ENCODE measurements around the gene FHIT.

Gene FHIT

DNA sequence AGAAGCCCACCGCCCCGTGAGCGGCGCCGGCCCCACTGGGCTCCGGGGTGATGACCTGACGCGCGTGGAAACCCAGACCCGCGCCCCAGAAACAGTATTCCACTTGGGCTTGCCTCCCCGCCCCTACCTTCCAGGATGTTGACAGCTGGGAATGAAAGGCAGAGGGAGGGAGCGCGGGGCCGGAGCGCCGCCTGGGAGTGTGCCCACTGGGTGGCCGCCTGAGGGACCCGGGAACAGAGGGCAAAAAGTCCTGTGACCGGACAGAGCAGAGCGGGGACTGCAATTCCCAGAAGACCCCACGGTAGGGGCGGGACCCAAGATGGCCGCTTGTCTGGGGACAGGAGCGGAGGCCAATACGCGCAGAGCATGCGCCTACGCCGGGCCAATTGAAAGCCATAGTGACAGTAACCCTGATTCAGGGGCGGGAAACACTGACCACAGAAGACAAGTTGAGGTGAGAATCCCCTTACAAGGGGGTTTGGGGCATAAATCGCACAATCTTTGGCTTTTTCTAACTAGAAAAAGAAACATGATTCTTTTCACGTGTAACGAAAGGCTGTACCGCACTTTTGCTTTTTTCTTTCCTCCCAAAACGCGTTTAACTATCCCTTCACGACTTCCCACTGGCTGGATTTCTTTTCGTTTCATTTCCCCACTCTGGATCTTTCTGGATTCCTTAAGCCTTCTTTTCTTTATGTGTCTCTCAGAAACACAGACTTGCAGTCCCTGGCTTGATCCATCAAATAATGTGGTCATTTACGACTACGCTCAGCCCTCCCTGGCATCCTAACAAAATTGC lies at the start of gene FHIT:
FHIT (minus strand) TSS at position 279 of the 799 bp plus-strand sequence.
- DNase-seq (ENCODE audit: low spot score): peak; percentile 97

DNA sequence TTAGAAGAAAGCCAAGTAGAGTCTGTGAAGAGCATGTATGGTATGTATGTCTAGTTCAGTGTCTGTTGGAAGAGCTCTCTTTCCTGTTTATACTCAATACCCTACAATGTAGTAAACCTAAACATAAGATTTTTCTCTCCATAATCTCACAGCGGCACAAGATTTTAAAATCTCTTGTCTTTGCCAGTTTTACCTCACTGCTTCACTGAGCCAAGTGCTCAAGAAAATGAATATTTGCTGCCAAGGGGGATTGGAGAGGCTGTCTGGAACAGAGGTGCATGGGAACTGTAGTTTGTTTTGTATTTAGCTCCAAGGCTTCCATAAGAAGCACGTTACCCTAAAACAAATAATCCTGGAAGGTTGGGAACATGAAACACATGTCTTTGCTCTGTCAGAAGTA lies 49.5 kb upstream of the FHIT start:
- DNase-seq (ENCODE audit: low spot score): no peak

DNA sequence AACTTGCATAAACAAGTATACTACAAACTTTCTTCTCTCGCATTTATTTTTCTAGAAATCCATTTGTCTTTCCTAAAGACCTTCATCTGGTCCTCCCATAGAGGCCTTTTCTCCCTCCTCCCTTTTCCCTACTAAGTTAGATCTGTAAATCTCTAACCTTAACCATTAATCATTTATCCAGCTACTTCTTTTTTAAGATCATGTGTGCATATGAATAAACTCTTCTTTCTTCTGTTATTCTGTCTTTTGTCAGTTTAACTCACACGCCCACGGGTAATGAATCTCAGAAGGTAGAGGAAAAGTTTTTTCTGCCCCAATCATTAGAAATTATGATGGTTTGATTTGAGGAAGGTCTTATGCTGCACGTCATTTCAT lies 48.7 kb upstream of the FHIT start:
- no peak for DNase-seq (ENCODE audit: low spot score)

DNA sequence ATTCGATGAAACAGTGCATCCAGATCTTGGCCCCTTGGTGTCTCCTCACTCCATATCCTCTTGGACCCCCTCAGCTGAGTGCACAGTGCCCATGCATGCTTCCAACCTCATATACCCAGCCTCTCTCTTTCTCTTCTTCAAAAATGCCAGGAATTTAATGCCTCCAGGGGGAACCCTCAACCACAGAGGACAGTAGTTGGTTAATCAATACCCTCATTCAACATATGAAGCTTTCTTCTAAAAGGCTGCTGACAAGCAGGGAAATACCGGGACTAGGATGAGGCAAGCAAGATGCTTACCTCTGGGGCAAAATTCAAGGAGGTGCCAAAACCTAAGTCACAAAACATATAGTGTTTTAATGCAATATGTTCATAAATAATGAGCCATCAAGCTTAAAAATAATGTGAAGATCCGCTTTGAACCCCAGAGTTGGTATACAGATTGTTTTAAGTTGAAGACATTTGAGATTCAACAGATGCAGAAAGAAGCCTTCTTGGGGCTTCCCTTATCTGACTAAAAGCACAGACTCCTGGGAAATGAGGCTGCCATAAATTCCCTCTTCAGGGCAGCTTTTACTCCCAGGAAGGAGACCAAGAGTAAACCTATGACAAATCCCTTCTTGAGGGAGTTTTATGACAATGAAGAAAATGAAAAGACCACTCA lies 48.2 kb upstream of the FHIT start:
- no peak for DNase-seq (ENCODE audit: low spot score)

DNA sequence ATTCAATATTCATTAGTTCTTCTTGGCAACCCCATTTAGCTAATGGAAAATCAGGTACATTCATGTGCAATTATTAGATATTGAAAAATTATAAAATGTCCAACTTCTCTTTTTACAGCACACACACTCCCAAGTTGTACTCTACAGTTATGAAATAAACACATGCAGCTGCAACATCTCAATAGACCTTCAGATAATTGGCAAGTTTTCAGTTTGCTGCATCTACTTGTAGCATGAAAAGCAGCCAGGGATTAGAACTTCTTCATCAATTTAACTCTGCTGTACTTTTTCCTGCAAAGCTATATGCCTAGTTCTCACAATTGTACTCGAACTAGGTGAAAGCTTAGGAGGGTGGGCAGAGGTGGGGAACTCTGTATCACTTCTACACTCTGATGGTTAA lies 46.6 kb upstream of the FHIT start:
- no peak for DNase-seq (ENCODE audit: low spot score)

DNA sequence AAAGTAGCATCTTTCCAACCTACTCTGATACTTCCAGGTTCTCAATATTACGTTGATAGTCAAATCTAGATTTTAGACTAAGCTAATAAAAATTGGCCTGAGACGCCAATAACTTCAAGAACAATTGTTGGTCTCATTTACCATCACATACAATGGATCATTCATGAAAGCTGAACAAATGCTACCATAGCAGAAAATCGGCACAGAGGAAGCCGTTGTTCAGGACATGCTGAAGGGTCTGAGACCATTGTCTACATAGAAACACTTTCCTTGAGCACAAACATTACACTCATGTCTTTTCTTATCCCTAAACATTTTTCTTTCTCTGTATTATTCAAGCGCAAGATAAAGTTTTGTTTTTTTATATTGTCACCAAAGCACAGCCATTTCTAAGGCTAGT lies 37.2 kb upstream of the FHIT start:
- DNase-seq (ENCODE audit: low spot score): no peak

DNA sequence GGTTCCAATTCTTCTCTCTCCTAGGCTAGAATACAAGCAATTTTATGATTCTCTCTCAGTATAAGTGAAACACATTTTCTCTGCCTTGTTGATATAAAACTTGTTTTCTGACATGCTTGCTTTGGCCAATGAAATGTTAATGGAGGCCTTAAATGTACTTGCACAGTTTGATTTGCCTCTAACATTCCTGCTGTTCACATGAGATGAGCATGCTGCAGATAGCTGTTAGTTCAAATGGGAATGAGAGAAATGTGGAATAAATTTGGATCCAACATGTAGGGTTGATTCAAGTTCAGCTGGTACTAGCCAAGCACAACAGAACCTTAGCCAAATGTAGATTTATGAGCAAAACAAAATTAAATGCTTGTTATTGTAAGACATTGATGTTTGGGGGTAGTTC lies 32.6 kb upstream of the FHIT start:
- DNase-seq (ENCODE audit: low spot score): no peak

DNA sequence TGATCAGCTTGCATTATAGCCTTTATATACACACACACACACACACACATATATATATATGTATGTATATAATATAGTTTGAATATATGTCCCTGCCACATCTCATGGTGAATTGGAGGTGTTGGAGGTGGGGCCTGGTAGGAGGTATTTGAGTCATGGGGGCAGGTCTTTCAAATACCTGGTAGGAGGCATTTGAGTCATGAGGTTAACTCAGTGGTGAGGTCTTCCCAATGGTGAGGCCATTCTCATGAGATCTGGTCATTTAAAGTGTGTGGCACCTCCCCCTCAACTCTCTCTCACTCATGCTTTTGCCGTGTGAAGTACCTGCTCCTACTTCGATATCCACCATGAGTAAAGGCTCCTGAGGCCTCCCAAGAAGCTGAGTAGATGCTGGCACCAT lies 27.5 kb upstream of the FHIT start:
- no peak for DNase-seq (ENCODE audit: low spot score)

DNA sequence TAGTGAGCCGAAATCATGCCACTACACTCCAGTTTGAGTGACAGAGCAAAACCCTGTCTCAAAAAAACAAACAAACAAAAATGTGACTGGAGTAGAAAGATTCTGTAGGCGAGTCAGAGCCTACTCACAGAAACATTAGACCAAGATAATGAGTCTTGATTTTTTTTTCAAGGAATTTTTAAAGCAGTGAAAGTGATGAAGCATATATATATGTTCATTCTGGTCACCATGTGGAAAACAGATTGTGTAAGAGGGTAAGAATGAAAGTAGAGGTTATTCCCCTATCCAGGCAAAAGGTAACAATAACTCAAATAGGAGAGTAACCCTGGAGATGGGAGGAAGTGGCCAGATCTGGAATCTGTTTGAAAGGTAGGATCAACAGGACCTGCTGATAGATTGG lies 26.2 kb upstream of the FHIT start:
- DNase-seq (ENCODE audit: low spot score): no peak

DNA sequence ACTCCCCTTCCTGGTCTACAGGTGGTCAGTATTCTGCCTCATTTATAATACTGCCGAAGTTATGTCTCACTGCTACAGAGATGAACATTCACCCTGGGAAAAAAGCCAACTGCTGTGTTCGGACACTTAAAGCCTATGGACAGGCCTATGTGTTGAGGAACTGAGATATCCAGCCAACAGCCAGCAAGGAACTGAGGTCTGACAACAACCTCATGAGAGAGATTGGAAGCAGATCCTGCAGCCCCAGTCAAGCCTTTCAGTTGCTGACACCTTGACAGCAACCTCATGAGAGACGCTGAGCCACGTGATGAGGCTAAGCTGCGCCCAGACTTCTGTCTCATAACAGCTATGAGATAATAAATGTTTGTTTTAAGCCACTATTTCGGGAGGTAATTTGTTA lies 18.2 kb upstream of the FHIT start:
- DNase-seq (ENCODE audit: low spot score): no peak

DNA sequence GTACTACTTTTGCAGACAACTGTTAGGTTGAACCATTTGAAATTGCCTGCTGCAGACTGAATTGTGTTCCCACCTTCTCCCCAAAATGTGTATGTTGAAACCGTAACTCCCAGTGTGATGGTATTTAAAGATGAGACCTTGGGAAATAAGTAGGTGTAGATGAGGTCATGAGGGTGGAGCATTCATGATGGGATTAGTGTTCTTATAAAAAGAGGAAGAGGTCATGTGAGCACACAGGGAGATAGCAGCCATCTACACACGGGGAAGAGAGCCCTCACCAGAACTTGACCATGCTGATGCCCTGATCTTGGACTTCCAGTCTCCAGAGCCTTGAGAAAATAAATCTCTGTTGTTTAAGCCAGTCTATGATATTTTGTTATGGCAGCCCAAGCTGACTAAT lies 17.4 kb upstream of the FHIT start:
- no peak for DNase-seq (ENCODE audit: low spot score)

DNA sequence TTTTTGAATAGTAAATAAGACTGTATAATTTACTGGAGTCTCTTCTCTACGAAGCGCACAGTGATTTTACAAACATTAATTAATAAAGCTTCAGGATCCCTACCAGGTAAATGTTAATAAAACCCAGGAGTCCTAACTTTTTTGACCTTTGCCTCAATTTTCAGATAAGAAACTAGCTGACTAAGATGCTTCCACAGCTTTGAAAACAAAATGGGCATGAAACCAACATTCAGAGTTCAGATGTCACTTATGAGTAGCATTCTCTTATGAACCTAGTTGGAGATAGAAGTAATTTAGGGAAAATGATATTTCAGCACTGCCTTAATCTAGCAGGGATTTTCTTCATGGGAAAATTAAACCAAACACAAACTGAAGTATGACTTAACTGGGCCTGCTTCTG lies 13.0 kb upstream of the FHIT start:
- DNase-seq (ENCODE audit: low spot score): no peak

DNA sequence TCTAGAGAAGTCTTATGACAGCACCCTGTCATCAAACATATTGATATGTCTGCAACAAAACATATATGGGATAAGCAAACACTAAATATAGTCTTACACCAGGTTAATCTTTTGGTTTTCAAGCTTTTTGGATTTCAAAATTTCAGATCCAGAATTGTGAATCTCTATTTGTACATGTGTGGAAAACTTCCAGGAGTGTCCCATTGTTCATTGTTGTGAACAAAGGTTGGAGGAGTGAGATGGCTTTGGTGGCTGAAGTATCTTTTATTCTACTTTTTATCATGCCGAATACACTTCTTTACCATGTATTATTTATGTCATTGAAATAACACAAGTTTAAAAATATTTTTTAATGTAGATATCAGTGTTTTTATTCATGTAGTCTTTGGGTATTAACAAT lies 5.9 kb upstream of the FHIT start:
- DNase-seq (ENCODE audit: low spot score): no peak

DNA sequence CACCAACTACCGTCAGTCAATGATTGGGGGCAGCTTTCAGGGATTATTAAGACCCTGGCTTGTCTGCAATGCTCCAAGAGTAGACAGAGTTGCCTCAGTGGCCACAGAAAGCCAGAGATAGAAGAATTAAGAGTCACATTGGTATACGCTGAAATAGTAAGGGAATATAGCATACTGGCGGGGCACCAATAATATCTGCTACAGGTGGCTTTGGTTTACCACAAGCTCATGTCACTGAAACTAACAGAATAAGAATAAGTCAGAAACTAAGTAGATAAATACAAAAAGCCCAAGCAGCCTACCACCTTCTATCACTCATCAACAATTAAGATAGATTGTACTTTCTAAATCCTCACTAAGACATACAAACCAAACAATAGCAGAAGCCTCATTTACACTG lies 2.5 kb upstream of the FHIT start:
- DNase-seq (ENCODE audit: low spot score): no peak

DNA sequence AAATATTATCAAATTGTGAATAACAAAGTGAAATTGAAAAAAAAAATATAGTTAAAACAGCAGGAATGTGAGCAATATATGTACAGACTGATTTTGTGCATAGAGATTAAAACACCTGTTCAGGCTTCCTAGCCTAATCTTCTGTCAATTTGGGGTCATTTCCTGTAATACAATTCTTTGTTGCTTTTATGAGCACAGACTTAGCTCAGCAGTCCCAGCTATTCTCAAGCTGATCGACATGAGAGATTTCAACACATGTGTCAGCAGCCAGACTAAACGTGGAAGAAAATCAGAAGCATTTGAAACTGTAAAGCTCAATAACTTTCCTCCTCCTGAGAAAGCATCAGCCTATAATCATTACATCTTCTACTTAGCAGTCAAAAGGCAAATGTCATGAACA lies 1.6 kb upstream of the FHIT start:
- DNase-seq (ENCODE audit: low spot score): no peak

DNA sequence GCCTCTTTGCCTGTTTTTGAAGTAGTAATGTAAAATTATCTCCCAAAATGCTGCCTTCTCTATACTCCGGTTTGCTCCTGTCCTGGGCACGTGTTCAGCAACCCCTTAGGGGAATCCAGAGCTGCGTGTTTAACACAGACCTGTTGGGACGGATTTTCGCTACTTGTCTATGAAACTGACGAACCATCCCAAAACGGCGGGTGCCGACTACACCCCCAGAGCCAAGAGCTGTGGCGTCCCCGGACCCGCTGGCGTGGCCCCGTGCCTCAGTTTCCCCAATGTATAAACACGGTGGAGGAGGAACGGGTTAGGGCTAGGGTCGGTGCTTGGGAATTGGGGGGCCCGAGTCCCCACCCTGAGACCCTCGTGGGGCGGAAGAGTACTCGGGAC lies 473 bp downstream of the FHIT start:
- peak; percentile 11 for DNase-seq (ENCODE audit: low spot score)

DNA sequence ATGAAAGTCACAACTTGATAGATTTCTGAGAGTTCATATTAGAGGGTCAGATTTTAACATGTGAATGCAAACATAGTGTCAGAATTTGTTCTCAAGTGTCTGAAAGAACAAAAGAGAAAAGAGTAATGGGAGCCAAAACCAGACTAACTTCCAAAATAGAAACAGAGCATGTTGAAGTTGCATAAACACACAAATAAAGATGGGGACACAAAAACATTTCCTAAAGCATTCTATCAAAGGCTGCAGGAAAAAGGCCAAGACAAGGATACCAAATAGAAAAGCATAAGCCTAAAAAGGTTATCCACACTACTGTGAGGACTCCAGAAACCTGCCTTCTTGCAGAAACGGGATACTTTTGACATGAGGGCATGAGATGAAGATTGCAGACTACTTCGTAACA lies 2.8 kb downstream of the FHIT start:
- DNase-seq (ENCODE audit: low spot score): no peak

DNA sequence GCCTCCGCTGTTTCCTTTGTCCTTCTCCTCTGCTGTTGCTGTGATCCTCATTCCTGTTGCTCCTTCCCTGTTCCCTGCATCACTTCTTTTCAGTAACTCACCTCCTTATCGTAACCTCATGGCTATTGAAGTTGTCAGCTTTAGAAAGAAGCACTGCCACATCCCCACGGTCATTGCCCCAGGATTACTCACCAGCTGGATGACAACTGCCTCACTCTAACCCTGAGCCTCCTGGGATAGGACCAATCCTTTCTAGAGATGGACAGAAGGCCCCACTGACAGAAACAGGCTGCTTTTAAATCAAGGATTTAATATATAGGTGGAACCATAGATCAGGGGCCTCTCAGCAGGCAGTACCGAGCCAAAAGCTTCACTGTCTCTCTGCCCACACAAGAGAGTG lies 4.1 kb downstream of the FHIT start:
- DNase-seq (ENCODE audit: low spot score): no peak

DNA sequence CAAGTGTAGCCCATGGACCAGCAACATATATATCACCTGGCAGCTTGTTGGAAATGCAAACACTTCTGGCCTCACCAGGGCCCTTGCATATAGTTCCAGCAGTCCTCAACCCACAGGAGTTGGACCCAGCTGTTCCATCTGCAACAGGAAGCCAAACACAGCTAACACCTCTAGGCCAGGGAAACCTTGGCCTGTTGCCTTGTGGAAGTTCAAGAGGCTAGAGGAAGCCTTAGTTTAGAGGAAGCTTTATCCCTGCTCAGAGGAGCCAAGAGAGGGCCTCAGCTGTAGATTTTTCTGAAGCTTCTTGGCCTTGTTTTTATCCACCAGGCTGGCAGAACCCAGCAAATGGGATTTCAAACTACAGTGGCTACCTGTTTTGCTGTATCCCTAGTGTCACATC lies 11.4 kb downstream of the FHIT start:
- no peak for DNase-seq (ENCODE audit: low spot score)

DNA sequence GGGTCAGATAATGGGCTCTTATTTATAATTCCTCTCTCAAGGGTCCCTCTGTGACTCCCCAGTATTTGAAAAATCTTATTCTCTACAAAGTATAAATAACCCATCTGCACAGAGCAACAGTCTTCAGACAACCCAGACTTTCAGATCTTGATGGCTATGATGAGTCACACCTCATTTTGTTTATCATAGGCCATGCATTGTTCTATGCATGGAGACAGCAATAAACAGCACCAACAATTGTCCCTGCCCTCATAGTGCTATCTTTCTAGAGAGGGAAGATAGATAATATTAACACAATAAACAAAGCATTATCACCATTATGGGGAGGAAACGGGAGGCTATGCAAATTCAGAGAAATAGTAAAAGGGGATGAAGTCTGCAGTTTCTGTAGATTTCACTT lies 13.4 kb downstream of the FHIT start:
- DNase-seq (ENCODE audit: low spot score): no peak

DNA sequence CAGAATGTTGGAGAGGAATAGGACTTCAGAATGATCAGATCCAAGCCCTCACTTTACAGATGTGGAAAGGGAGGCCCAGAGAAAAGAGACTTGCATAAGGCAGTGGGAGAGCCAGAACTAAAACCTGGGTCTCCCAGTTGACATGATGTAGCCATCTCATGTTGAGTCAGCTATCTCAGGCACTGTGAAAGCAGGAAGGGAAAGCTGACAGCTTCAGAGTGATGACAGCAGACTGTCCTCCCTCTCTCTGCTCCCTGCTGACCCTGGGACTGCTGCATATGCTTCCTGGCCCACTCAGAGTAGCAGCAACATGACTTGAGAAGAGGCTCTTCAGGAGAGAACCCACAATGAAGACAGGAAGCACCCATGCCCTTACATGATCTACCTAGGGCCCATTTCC lies 14.7 kb downstream of the FHIT start:
- DNase-seq (ENCODE audit: low spot score): no peak

DNA sequence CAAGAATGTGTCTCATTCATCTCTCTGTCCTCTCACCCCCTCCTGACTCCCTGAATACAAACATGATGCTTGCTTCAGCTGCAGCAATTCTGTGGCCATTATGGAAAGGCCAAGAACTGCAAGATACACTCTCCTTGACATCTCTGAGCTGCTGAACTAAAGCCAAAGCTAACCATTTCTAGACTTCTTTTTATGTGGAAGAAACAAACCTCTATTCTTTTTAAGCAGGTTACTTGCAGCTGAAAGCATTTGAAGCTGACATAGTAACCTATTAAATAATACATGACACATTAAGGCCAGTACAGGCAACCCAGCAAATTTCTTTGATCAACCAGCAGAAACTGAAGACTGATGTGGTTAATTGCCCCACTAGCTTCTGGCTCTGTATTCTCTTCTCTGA lies 17.5 kb downstream of the FHIT start:
- no peak for DNase-seq (ENCODE audit: low spot score)

DNA sequence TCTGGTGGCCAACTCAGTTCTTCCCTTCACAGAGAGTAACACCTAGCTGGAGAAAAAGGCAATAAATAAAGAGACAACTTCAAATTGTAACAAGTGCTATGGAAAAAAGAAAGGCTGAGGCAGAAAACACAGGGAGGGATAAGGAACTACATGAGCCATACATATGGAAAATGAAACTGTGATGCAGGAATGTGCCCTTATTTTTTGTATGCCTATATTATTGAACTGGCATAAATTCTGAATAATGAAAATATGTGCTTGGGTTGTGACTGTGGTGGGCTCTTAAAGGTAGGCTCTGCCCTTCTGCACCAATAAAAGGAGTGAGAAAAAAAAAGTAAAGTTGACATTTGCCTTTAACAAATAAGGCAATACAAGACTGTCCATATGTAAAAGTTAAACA lies 19.6 kb downstream of the FHIT start:
- DNase-seq (ENCODE audit: low spot score): no peak

DNA sequence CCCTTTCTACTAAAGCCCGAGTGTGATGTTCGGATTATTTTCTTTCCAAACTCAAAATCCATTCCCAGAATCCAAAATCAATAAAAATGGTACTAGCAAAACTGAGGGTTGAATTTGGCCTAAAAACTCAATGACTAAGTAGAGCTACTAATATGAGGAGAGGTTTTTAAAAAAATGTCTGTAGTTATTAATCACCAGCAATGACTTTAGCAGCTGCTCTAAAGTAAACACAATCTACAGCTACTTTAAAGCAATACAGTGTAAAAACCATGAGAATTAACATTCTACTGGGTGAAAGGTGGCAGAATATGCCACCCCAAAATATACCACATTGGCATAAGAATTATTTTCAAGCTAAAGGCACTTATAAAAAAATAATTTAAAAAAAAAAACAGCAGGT lies 23.5 kb downstream of the FHIT start:
- DNase-seq (ENCODE audit: low spot score): no peak

All from AG08396 (cell line).